ENCODE data around the gene IL31. TPM values are rescaled to one million over a fixed set of nuclear protein-coding genes. Genes with fewer than 3 reads are reported as not detected.
"Not testable (repeated sequence)": the region's sequence is repeated elsewhere in the genome, so short reads cannot be mapped to it uniquely, and the experiment has no call there.

IL31 gene
- total RNA-seq, 1 donor from 2014 or later = not detected

GRCh38 chr12:122185079-122185478 lies 11.1 kb upstream of the IL31 start:
- Mint-ChIP-seq H3K4me1 (ENCODE audit: unreplicated experiment) (peaks cover 4% of the 10 kb centered on the region), H3K9me3 (ENCODE audit: unreplicated experiment) (no peaks in the 10 kb centered on the region), H3K36me3 (ENCODE audit: low read depth, unreplicated experiment) (no peaks in the 10 kb centered on the region), H3K27ac (ENCODE audit: unreplicated experiment) (no peak overlapping the region), H3K27me3 (ENCODE audit: unreplicated experiment) (peaks cover 3% of the 10 kb centered on the region), H3K4me3 (ENCODE audit: unreplicated experiment) (no peak overlapping the region)
- no peak for DNase-seq (ENCODE audit: low spot score)
- TF ChIP-seq, protein P1, sequence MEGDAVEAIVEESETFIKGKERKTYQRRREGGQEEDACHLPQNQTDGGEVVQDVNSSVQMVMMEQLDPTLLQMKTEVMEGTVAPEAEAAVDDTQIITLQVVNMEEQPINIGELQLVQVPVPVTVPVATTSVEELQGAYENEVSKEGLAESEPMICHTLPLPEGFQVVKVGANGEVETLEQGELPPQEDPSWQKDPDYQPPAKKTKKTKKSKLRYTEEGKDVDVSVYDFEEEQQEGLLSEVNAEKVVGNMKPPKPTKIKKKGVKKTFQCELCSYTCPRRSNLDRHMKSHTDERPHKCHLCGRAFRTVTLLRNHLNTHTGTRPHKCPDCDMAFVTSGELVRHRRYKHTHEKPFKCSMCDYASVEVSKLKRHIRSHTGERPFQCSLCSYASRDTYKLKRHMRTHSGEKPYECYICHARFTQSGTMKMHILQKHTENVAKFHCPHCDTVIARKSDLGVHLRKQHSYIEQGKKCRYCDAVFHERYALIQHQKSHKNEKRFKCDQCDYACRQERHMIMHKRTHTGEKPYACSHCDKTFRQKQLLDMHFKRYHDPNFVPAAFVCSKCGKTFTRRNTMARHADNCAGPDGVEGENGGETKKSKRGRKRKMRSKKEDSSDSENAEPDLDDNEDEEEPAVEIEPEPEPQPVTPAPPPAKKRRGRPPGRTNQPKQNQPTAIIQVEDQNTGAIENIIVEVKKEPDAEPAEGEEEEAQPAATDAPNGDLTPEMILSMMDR (IDR thresholded peaks at IDR 0.05; ENCODE audit: unreplicated experiment) = no peak

DNA sequence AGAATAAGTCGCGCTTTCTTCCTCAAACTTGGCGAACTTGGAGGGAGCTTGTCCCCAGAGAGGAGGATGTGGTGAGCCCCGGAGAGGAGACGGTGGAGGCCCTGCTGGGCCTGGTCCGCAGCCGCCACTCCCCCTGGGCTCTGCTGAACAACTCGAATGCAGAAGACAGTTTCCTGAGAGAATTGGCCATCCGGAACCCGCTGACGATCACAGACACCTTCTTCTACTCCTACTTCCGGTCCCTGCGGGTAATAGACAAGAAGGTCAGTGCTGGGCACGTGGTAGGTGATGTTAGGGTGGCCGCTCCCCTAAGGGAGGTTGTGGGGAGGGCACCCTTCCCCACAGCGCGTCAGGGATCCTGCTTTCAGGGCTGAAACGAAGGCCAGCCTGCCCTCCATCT lies 10.5 kb upstream of the IL31 start:
- Mint-ChIP-seq H3K27ac (ENCODE audit: unreplicated experiment) (no peak overlapping the region), H3K36me3 (ENCODE audit: low read depth, unreplicated experiment) (peaks cover 4% of the 10 kb centered on the region), H3K4me1 (ENCODE audit: unreplicated experiment) (peaks cover 4% of the 10 kb centered on the region), H3K9me3 (ENCODE audit: unreplicated experiment) (no peaks in the 10 kb centered on the region), H3K4me3 (ENCODE audit: unreplicated experiment) (no peak overlapping the region), H3K27me3 (ENCODE audit: unreplicated experiment) (peaks cover 3% of the 10 kb centered on the region)
- TF ChIP-seq, protein P1 (IDR thresholded peaks at IDR 0.05; ENCODE audit: unreplicated experiment) = no peak
- DNase-seq (ENCODE audit: low spot score) = no peak

GRCh38 chr12:122183588-122183940 lies 9.5 kb upstream of the IL31 start:
- Mint-ChIP-seq H3K36me3 (ENCODE audit: low read depth, unreplicated experiment) (peaks cover 4% of the 10 kb centered on the region), H3K27me3 (ENCODE audit: unreplicated experiment) (peaks cover 3% of the 10 kb centered on the region), H3K4me3 (ENCODE audit: unreplicated experiment) (no peak overlapping the region), H3K27ac (ENCODE audit: unreplicated experiment) (no peak overlapping the region), H3K4me1 (ENCODE audit: unreplicated experiment) (peaks cover 4% of the 10 kb centered on the region), H3K9me3 (ENCODE audit: unreplicated experiment) (no peaks in the 10 kb centered on the region)
- TF ChIP-seq, protein P1 (IDR thresholded peaks at IDR 0.05; ENCODE audit: unreplicated experiment) = no peak
- no peak for DNase-seq (ENCODE audit: low spot score)

DNA sequence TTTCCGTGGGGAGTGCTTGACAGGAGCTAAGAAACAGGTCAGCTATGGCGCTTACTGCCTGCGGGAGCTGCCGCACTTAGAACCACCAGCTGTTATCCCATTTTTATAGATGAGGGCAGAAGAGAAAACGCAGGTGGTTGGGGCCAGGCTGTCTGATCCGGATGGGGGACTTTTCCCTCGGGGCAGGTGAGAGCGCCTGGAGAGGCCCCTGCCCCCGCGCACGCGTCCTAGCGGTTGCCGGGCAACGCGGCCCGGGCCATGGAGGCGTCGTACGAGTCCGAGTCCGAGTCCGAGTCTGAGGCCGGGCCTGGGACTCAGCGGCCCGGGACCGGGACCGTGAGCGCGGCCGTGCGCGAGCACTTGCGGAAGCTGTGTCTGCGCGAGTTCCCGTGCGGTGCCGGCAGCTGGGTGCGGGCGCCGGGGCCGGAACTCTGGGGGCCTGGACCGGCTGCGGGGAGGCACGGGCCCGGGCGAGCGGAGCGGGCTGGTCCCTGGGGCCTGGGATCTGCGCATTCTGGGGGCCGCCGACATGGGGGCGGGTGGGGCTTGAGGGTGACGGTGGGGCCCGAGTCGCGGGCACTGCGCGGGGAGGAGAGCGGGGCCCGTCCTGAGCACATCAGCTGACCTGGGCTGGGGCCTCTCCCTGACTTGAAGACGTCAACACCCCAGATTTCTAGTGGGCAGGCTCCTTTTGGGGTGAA lies 9.0 kb upstream of the IL31 start, which contains the start of gene LRRC43:
Gene LRRC43, plus strand, starts transcription at position 237 of the 701 bp plus-strand sequence. Its CDS starts 22 bp downstream, at position 259.
- Mint-ChIP-seq H3K36me3 (ENCODE audit: low read depth, unreplicated experiment) (peaks cover 4% of the 10 kb centered on the region), H3K27ac (ENCODE audit: unreplicated experiment) (no peak within 1 kb of the TSS), H3K9me3 (ENCODE audit: unreplicated experiment) (no peaks in the 10 kb centered on the region), H3K4me3 (ENCODE audit: unreplicated experiment) (peak within 1 kb of the TSS; percentile 85), H3K27me3 (ENCODE audit: unreplicated experiment) (peaks cover 3% of the 10 kb centered on the region), H3K4me1 (ENCODE audit: unreplicated experiment) (peaks cover 4% of the 10 kb centered on the region)
- TF ChIP-seq, protein P1 (IDR thresholded peaks at IDR 0.05; ENCODE audit: unreplicated experiment) = no peak
- DNase-seq (ENCODE audit: low spot score) = peak; percentile 59

GRCh38 chr12:122176473-122176872 lies 2.5 kb upstream of the IL31 start:
- not testable (repeated sequence) for H3K4me1 Mint-ChIP-seq (ENCODE audit: unreplicated experiment); H3K27me3 Mint-ChIP-seq (ENCODE audit: unreplicated experiment); H3K36me3 Mint-ChIP-seq (ENCODE audit: low read depth, unreplicated experiment); DNase-seq (ENCODE audit: low spot score); H3K27ac Mint-ChIP-seq (ENCODE audit: unreplicated experiment); H3K4me3 Mint-ChIP-seq (ENCODE audit: unreplicated experiment); H3K9me3 Mint-ChIP-seq (ENCODE audit: unreplicated experiment)

Data from endothelial cell (in vitro differentiated cells).